Activated CD4-positive, alpha-beta T cell treated with anti-CD3 and anti-CD28 coated beads, Interleukin-2, amount 10 ng/mL, durations not matched to agents 7 days and 5 days (primary cell): ENCODE results near the gene MMP2. TPM values are rescaled to one million over a fixed set of nuclear protein-coding genes. Genes with fewer than 3 reads are reported as not detected.

Experiments
- CTCF ChIA-PET: fragments of 350-600 bp; sonication (Branson Sonifier 250); formaldehyde crosslinking; loops from one replicate; lab custom pipeline; 2021; ENCODE audit warnings: antibody characterized with exemption; lab: Charles Lee
- POLR2A ChIA-PET: fragments of 350-600 bp; sonication (Branson Sonifier 250); formaldehyde crosslinking; loops from one replicate; lab custom pipeline; 2021; ENCODE audit warnings: antibody characterized with exemption; lab: Charles Lee
- DNase-seq: peaks from one replicate; pipeline ENCODE4 v3.0.0-alpha.2; 2020
- H3K27ac Mint-ChIP-seq: one replicate; pipeline ENCODE4 v1.8.0; 2021; ENCODE audit warnings: mild to moderate bottlenecking, moderate library complexity, mixed read lengths
- H3K27me3 Mint-ChIP-seq: one replicate; pipeline ENCODE4 v1.8.0; 2021; ENCODE audit warnings: mixed read lengths
- H3K36me3 Mint-ChIP-seq: one replicate; pipeline ENCODE4 v1.8.0; 2021; ENCODE audit warnings: low read depth, mixed read lengths
- H3K4me1 Mint-ChIP-seq: one replicate; pipeline ENCODE4 v1.8.0; 2021; ENCODE audit warnings: mixed read lengths
- H3K4me3 Mint-ChIP-seq: one replicate; pipeline ENCODE4 v1.8.0; 2021; ENCODE audit warnings: mild to moderate bottlenecking, moderate library complexity, mixed read lengths
- H3K9me3 Mint-ChIP-seq: one replicate; pipeline ENCODE4 v1.8.0; 2021; ENCODE audit warnings: mixed read lengths
- total RNA-seq, 2 experiments: library from RNA; stranded (reverse); gene quantifications; one replicate each; pipeline ENCODE4 v1.2.3, GENCODE V29; 2021

The MMP2 gene
- total RNA-seq, 2 experiments from 2014 or later = not detected

GRCh38 chr16:55471448-55472097 lies 7.4 kb upstream of the MMP2 start:
- ChIA-PET POLR2A (no interaction called here), CTCF (interaction anchor here (0.6 to 0.7 kb wide), 2 partner anchors 14 to 339 kb away, joined by 3 read pairs; no protein-coding TSS in a partner anchor)
- no peaks in the 10 kb centered on the region for H3K9me3 Mint-ChIP-seq
- no peak overlapping the region for H3K27ac Mint-ChIP-seq
- no peaks in the 10 kb centered on the region for H3K36me3 Mint-ChIP-seq
- no peak for DNase-seq
- peaks cover 6% of the 10 kb centered on the region for H3K4me1 Mint-ChIP-seq
- no peaks in the 10 kb centered on the region for H3K27me3 Mint-ChIP-seq
- no peak overlapping the region for H3K4me3 Mint-ChIP-seq

DNA sequence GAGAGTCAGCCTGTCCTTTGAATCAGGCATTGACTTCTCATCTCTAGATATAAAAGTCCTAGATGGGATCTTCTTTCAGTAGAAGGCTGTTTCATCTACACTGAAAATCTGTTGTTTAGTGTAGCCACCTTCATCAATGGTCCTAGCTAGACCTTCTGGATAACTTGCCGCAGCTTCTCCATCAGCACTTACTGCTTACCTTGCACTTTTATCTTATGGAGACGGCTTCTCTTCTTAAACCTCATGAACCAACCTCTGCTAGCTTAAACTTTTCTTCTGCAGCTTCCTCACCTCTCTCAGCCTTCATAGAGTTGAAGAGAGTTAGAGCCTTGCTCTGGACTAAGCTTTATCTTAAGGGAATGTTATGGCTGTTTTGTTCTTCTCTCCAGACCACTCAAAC lies 5.4 kb upstream of the MMP2 start:
- no peaks in the 10 kb centered on the region for H3K36me3 Mint-ChIP-seq
- no peak overlapping the region for H3K4me3 Mint-ChIP-seq
- peaks cover 13% of the 10 kb centered on the region for H3K27me3 Mint-ChIP-seq
- H3K4me1 Mint-ChIP-seq = peaks cover 6% of the 10 kb centered on the region
- H3K27ac Mint-ChIP-seq = no peak overlapping the region
- POLR2A ChIA-PET = no interaction called here
- no peak for DNase-seq
- H3K9me3 Mint-ChIP-seq = no peaks in the 10 kb centered on the region
- CTCF ChIA-PET = interaction anchor here (3.7 kb wide), 1 partner anchor 8 kb away, joined by 19 read pairs; no protein-coding TSS in a partner anchor

- Mint-ChIP-seq H3K27me3 (peaks cover 21% of the 10 kb centered on the region), H3K9me3 (no peaks in the 10 kb centered on the region), H3K27ac (no peak overlapping the region), H3K36me3 (no peaks in the 10 kb centered on the region), H3K4me1 (peaks cover 10% of the 10 kb centered on the region), H3K4me3 (no peak overlapping the region)
- CTCF ChIA-PET = interaction anchor here (3.7 kb wide), 1 partner anchor 9 kb away, joined by 19 read pairs; no protein-coding TSS in a partner anchor
- POLR2A ChIA-PET = no interaction called here
- no peak for DNase-seq
Observed at GRCh38 chr16:55474821-55475220, 4.2 kb upstream of the MMP2 start.

- H3K4me3 Mint-ChIP-seq = no peak overlapping the region
- H3K27me3 Mint-ChIP-seq = peaks cover 30% of the 10 kb centered on the region
- CTCF ChIA-PET = interaction anchor here (3.7 kb wide), 1 partner anchor 10 kb away, joined by 19 read pairs; no protein-coding TSS in a partner anchor
- H3K4me1 Mint-ChIP-seq = peaks cover 10% of the 10 kb centered on the region
- no peaks in the 10 kb centered on the region for H3K9me3 Mint-ChIP-seq
- H3K36me3 Mint-ChIP-seq = no peaks in the 10 kb centered on the region
- no peak overlapping the region for H3K27ac Mint-ChIP-seq
- POLR2A ChIA-PET = no interaction called here
- no peak for DNase-seq
Observed at GRCh38 chr16:55475919-55476318, 3.1 kb upstream of the MMP2 start.

- ChIA-PET CTCF (no interaction called here), POLR2A (interaction anchor here (0.7 kb wide), 1 partner anchor 12 kb away, joined by 3 read pairs; no protein-coding TSS in a partner anchor)
- Mint-ChIP-seq H3K4me1 (peaks cover 4% of the 10 kb centered on the region), H3K4me3 (no peak overlapping the region), H3K27me3 (peaks cover 40% of the 10 kb centered on the region), H3K9me3 (no peaks in the 10 kb centered on the region), H3K27ac (no peak overlapping the region), H3K36me3 (no peaks in the 10 kb centered on the region)
- DNase-seq = no peak
Observed at GRCh38 chr16:55476625-55477533, 2.1 kb upstream of the MMP2 start.

GRCh38 chr16:55477736-55478135 lies 1.3 kb upstream of the MMP2 start:
- Mint-ChIP-seq H3K36me3 (no peaks in the 10 kb centered on the region), H3K4me3 (no peak overlapping the region), H3K4me1 (peaks cover 4% of the 10 kb centered on the region), H3K27me3 (peaks cover 45% of the 10 kb centered on the region), H3K27ac (no peak overlapping the region), H3K9me3 (no peaks in the 10 kb centered on the region)
- DNase-seq = no peak
- POLR2A ChIA-PET = interaction anchor here (0.7 kb wide), 1 partner anchor 11 kb away, joined by 3 read pairs; no protein-coding TSS in a partner anchor
- CTCF ChIA-PET = no interaction called here

DNA sequence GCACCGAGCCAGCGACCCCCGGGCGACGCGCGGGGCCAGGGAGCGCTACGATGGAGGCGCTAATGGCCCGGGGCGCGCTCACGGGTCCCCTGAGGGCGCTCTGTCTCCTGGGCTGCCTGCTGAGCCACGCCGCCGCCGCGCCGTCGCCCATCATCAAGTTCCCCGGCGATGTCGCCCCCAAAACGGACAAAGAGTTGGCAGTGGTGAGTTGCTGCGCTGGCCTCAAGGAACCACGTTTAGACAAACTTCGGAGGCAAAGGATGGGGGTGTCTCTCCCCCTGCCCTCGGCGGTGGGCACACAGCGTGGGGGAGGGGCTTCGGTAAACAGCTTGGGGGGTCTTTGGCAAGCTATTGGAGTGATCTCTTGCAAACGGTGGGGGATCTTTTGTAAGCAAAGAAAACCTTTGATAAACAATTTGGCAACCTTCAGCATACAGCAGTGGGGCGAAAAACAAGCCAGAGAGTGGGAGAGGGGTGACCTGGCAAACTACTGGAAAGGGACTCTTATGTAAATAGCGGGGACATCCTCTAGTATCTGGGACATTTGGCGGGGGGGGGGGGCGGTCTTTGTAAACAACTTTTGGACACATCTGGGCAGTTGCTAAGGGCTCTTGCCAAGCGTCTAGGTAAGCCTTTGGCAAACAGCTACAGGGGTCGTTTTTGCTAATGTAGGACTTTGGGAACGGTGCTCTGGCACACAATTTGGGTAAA lies 587 bp downstream of the MMP2 start:
- no peaks in the 10 kb centered on the region for H3K9me3 Mint-ChIP-seq
- H3K4me3 Mint-ChIP-seq = peak overlapping the region; percentile 34
- DNase-seq = no peak
- CTCF ChIA-PET = no interaction called here
- H3K27ac Mint-ChIP-seq = no peak overlapping the region
- no peaks in the 10 kb centered on the region for H3K36me3 Mint-ChIP-seq
- POLR2A ChIA-PET = no interaction called here
- H3K4me1 Mint-ChIP-seq = peaks cover 4% of the 10 kb centered on the region
- peaks cover 45% of the 10 kb centered on the region for H3K27me3 Mint-ChIP-seq

DNA sequence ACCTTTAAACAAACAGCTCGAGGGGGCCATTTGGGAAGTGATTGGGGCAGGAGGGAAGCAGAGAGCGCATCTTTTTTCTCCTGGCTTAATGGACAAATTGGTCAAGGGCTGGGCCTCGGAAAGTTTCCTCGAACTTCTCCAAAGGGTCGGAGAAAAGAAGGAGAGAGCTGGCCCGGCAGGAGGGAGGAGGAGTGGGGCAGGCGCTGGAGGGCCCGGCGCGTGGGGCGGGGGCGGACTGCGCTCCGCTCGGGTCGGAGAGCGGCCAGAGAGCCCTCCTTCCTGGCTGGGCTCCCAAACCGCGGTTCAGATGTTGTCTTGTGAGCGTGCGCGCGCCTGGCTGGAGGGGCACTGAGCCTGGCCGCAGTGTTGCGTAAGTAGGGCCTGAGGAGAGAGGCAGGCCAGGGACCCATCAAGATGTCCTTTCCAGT lies 1.2 kb downstream of the MMP2 start:
- Mint-ChIP-seq H3K4me1 (peaks cover 4% of the 10 kb centered on the region), H3K27me3 (peaks cover 45% of the 10 kb centered on the region), H3K4me3 (no peak overlapping the region), H3K9me3 (no peaks in the 10 kb centered on the region), H3K27ac (no peak overlapping the region), H3K36me3 (no peaks in the 10 kb centered on the region)
- POLR2A ChIA-PET = no interaction called here
- DNase-seq = no peak
- CTCF ChIA-PET = interaction anchor here (0.6 kb wide), 1 partner anchor 224 kb away, joined by 4 read pairs; no protein-coding TSS in a partner anchor

GRCh38 chr16:55481023-55481422 lies 2.0 kb downstream of the MMP2 start:
- H3K36me3 Mint-ChIP-seq = no peaks in the 10 kb centered on the region

GRCh38 chr16:55482056-55482455 lies 3.1 kb downstream of the MMP2 start:
- H3K4me3 Mint-ChIP-seq = no peak overlapping the region
- H3K36me3 Mint-ChIP-seq = no peaks in the 10 kb centered on the region
- H3K9me3 Mint-ChIP-seq = no peaks in the 10 kb centered on the region
- peaks cover 45% of the 10 kb centered on the region for H3K27me3 Mint-ChIP-seq
- POLR2A ChIA-PET = no interaction called here
- DNase-seq = no peak
- CTCF ChIA-PET = no interaction called here
- H3K27ac Mint-ChIP-seq = no peak overlapping the region
- peaks cover 4% of the 10 kb centered on the region for H3K4me1 Mint-ChIP-seq

More at GRCh38 chr16:55481023-55481422, 2.0 kb downstream of the MMP2 start:
- no peak for DNase-seq
- Mint-ChIP-seq H3K27me3 (peaks cover 45% of the 10 kb centered on the region), H3K4me1 (peaks cover 4% of the 10 kb centered on the region), H3K9me3 (no peaks in the 10 kb centered on the region), H3K4me3 (no peak overlapping the region), H3K27ac (no peak overlapping the region)
- ChIA-PET CTCF (no interaction called here), POLR2A (no interaction called here)

- Mint-ChIP-seq H3K36me3 (no peaks in the 10 kb centered on the region), H3K9me3 (no peaks in the 10 kb centered on the region), H3K4me1 (no peaks in the 10 kb centered on the region), H3K27me3 (peaks cover 2% of the 10 kb centered on the region), H3K27ac (no peak overlapping the region), H3K4me3 (no peak overlapping the region)
- no peak for DNase-seq
- ChIA-PET CTCF (no interaction called here), POLR2A (no interaction called here)
Observed at GRCh38 chr16:55487048-55487803, 8.2 kb downstream of the MMP2 start.

DNA sequence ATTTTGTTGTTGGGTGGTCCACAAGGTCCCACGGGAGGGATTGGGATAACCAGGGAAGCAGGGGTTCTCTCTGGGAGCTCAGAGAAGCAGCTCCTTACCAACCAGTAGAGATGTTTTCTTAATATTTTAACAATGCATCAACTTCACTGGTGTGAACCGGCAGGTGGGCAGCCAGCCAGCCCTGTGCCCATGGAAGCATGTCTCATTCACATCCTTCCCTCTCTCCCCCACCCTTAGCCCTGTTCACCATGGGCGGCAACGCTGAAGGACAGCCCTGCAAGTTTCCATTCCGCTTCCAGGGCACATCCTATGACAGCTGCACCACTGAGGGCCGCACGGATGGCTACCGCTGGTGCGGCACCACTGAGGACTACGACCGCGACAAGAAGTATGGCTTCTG lies 9.3 kb downstream of the MMP2 start:
- Mint-ChIP-seq H3K27ac (no peak overlapping the region), H3K4me3 (no peak overlapping the region), H3K9me3 (no peaks in the 10 kb centered on the region), H3K36me3 (no peaks in the 10 kb centered on the region), H3K27me3 (no peaks in the 10 kb centered on the region), H3K4me1 (no peaks in the 10 kb centered on the region)
- ChIA-PET POLR2A (interaction anchor here (0.5 kb wide), 1 partner anchor 11 kb away, joined by 3 read pairs; no protein-coding TSS in a partner anchor), CTCF (no interaction called here)
- DNase-seq = no peak
